ENCODE results near the gene POLE3.
A peak's percentile ranks its signal among the peaks of the same experiment; 100 is the strongest.
"Not testable (repeated sequence)": the region's sequence is repeated elsewhere in the genome, so short reads cannot be mapped to it uniquely, and the experiment has no call there.

Gene POLE3

GRCh38 chr9:113401027-113401792 lies 9.3 kb downstream of the POLE3 start, which contains the start of gene ALAD:
ALAD (minus strand) TSS chr9:113401284; CDS start chr9:113393559, 7,725 bp downstream.
- peak; percentile 85 for DNase-seq

- DNase-seq: no peak
These were observed 10.8 kb downstream of the POLE3 start for GRCh38 chr9:113399646-113400200.

GRCh38 chr9:113398796-113399195 lies 11.7 kb downstream of the POLE3 start:
- no peak for DNase-seq

- no peak for DNase-seq
These were observed 13.3 kb downstream of the POLE3 start for GRCh38 chr9:113397203-113397631.

- DNase-seq: no peak
These were observed 15.2 kb downstream of the POLE3 start for GRCh38 chr9:113395000-113395861.

- no peak for DNase-seq
These were observed 17.2 kb downstream of the POLE3 start for GRCh38 chr9:113393281-113393680.

GRCh38 chr9:113391917-113392316 lies 18.6 kb downstream of the POLE3 start:
- DNase-seq: no peak

- DNase-seq: no peak
These were observed 20.1 kb downstream of the POLE3 start for GRCh38 chr9:113390192-113390960.

- DNase-seq: no peak
These were observed 21.0 kb downstream of the POLE3 start for GRCh38 chr9:113389451-113389850.

- DNase-seq: no peak
These were observed 21.6 kb downstream of the POLE3 start for GRCh38 chr9:113388833-113389232.

GRCh38 chr9:113387560-113388230 lies 22.8 kb downstream of the POLE3 start:
- DNase-seq: no peak

- no peak for DNase-seq
These were observed 23.7 kb downstream of the POLE3 start for GRCh38 chr9:113386571-113387393.

- no peak for DNase-seq
These were observed 28.5 kb downstream of the POLE3 start for GRCh38 chr9:113381909-113382411.

- not testable (repeated sequence) for DNase-seq
These were observed 29.0 kb downstream of the POLE3 start for GRCh38 chr9:113381441-113381840.

- DNase-seq: no peak
These were observed 29.6 kb downstream of the POLE3 start for GRCh38 chr9:113380869-113381378.

- DNase-seq: not testable (repeated sequence)
These were observed 30.7 kb downstream of the POLE3 start for GRCh38 chr9:113379829-113380210.

- DNase-seq: not testable (repeated sequence)
These were observed 31.2 kb downstream of the POLE3 start for GRCh38 chr9:113379094-113379828.

GRCh38 chr9:113376634-113377567 lies 33.6 kb downstream of the POLE3 start, which contains the start of gene HDHD3:
HDHD3 (minus strand) TSS chr9:113376986; CDS start chr9:113374354, 2,632 bp downstream.
- peak; percentile 44 for DNase-seq

All from DMS 273 treated with DMSO at 0.1 percent for 48 hours (cell line).